Transverse colon (tissue), 3 donors: ENCODE measurements around the gene ZNF684.
"Not testable (repeated sequence)": the region's sequence is repeated elsewhere in the genome, so short reads cannot be mapped to it uniquely, and the experiment has no call there.

Experiments
- CTCF ChIP-seq, 5 experiments: fragments of 200-600 bp in 3 of 5; fragments of 450-650 bp in 2 of 5; sonication (generic) in 3 of 5; IDR thresholded peaks; 1 replicate in 2 of 5; 2 replicates in 3 of 5; pipeline ENCODE4 v1.5.1; 2016 to 2017; ENCODE audit warnings: antibody characterized with exemption in 5 of 5, inconsistent platforms in 3 of 5, mild to moderate bottlenecking in 2 of 5, moderate library complexity in 1 of 5
- POLR2A ChIP-seq: fragments of 450-650 bp; IDR thresholded peaks from one replicate; pipeline ENCODE4 v1.6.1; 2016; ENCODE audit warnings: antibody characterized with exemption, mild to moderate bottlenecking, moderate library complexity

- not testable (repeated sequence) for TF ChIP-seq CTCF (IDR thresholded peaks at IDR 0.05); POLR2A
Measured at GRCh38 chr1:40558241-40558640, 26.8 kb downstream of the ZNF684 start.
